GM12891 (cell line): Measurements from ENCODE around the gene CARD9.

Experiments
- PAX5 ChIP-seq: IDR thresholded peaks from 2 replicates; pipeline ENCODE4 v1.6.1; 2011; ENCODE audit warnings: low read length, moderate library complexity, mild to moderate bottlenecking; ENCODE audit not compliant: insufficient read depth, severe bottlenecking
- POLR2A ChIP-seq: IDR thresholded peaks from 2 replicates; pipeline ENCODE4 v1.6.1; 2011; ENCODE audit warnings: low read depth, low read length, control low read depth
- POLR2AphosphoS5 ChIP-seq: IDR thresholded peaks from 2 replicates; pipeline ENCODE4 v1.6.1; 2011; ENCODE audit warnings: low read depth, low read length, control low read depth
- POU2F2 ChIP-seq: IDR thresholded peaks from 2 replicates; pipeline ENCODE4 v1.6.1; 2011; ENCODE audit warnings: low read depth, mild to moderate bottlenecking, control low read depth, low read length, moderate library complexity
- SPI1 ChIP-seq: IDR thresholded peaks from 2 replicates; pipeline ENCODE4 v1.6.1; 2011; ENCODE audit warnings: low read depth, low read length, control low read depth
- TAF1 ChIP-seq: IDR thresholded peaks from 2 replicates; pipeline ENCODE4 v1.6.1; 2011; ENCODE audit warnings: low read depth, low read length, control low read depth

DNA sequence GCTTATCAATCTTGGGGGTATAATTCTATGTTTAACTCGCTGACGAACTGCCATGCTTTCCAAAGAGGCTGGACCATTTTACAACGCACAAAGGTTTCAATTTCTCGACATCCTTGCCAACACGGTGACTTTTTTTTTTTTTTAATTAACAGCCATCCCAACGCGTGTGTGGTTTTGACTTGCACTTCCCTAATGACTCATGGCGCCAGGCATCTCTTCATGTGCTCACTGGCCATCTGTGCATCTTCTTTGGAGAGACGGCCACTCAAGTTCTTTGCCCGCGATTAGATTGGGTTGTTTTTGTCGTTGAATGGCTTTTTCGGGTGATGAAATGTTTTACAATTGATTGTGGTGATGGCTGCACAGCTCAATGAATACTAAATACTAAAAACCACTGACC is 12.5 kb upstream of the CARD9 start:
- no peak for TF ChIP-seq POLR2A
- no peak for TF ChIP-seq POLR2AphosphoS5
- no peak for TF ChIP-seq TAF1
- TF ChIP-seq SPI1, result no peak
- TF ChIP-seq POU2F2, result no peak
- no peak for TF ChIP-seq PAX5
